Large intestine (tissue), 3 donors: ENCODE measurements around the gene SIDT1. TPM values are rescaled to one million over a fixed set of nuclear protein-coding genes. Genes with fewer than 3 reads are reported as not detected.
A peak's percentile ranks its signal among the peaks of the same experiment; 100 is the strongest.

Experiments used
- DNase-seq, 2 donors: peaks; one replicate each; pipeline versions ENCODE4 v3.0.0 to v3.0.0-alpha.2; 2013
- H3K27ac ChIP-seq: one replicate; pipeline ENCODE4 v1.5.1; 2013; ENCODE audit warnings: low read length
- H3K27me3 ChIP-seq: 2 replicates; pipeline ENCODE4 v1.6.1; 2013; ENCODE audit warnings: low read length; ENCODE audit not compliant: control insufficient read depth, insufficient read depth
- H3K36me3 ChIP-seq: 2 replicates; pipeline ENCODE4 v1.6.1; 2013; ENCODE audit warnings: low read length; ENCODE audit not compliant: control insufficient read depth, insufficient read depth
- H3K4me1 ChIP-seq: one replicate; pipeline ENCODE4 v1.6.1; 2013; ENCODE audit warnings: low read length; ENCODE audit not compliant: control insufficient read depth, insufficient read depth
- H3K4me3 ChIP-seq: one replicate; pipeline ENCODE4 v1.5.1; 2013; ENCODE audit warnings: low read length
- H3K9me3 ChIP-seq: one replicate; pipeline ENCODE4 v1.6.1; 2013; ENCODE audit warnings: mild to moderate bottlenecking, low read depth, low read length, moderate library complexity; ENCODE audit not compliant: control insufficient read depth
- WGBS: methylation state at CpG from one replicate; pipeline ENCODE4 v1.1.5; 2013; ENCODE audit warnings: low lambda C conversion rate; ENCODE audit not compliant: insufficient coverage; 5-methylcytosine and 5-hydroxymethylcytosine counted together
- polyA plus RNA-seq: library from polyadenylated mRNA; unstranded; fragments of 120-200 nt; gene quantifications from one replicate; pipeline ENCODE4 v1.2.1, GENCODE V29; 2013

Gene SIDT1
- polyA plus RNA-seq, 1 donor = 4.5 TPM

GRCh38 chr3:113654851-113655250, 122.5 kb downstream of the SIDT1 start:
- H3K27ac ChIP-seq = peak overlapping the region; percentile 32
- WGBS = no CpG with 5 or more reads among the region's 3 CpGs

DNA sequence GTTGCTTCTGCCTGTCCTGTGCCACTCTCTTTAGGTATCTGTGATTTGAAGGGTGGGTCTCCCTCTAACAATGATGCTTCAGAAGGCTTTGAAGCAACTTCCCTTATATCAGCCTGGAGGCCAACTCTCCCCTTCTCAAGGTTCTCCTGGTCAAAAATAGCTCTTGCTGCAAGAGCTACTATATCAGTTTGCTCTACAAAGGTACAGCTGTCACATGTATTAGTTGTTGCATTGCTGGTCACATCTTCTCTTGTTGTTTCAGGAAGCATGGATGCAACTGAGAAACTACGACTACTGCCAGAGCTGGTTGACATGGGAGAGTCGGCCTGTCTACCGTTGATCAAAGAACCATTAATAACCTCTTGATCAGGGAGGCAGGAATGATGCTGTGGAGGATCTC, 125.8 kb downstream of the SIDT1 start:
- Histone ChIP-seq H3K27ac (no peak overlapping the region), H3K36me3 (peaks cover 51% of the 10 kb centered on the region), H3K9me3 (no peaks in the 10 kb centered on the region), H3K4me3 (no peak overlapping the region), H3K4me1 (peaks cover 13% of the 10 kb centered on the region), H3K27me3 (no peaks in the 10 kb centered on the region)
- WGBS = 100% methylated on average over 2 of the region's 3 CpGs
- no peak for DNase-seq

More at GRCh38 chr3:113654851-113655250, 122.5 kb downstream of the SIDT1 start:
- H3K4me3 ChIP-seq = no peak overlapping the region
- H3K4me1 ChIP-seq = no peaks in the 10 kb centered on the region
- H3K9me3 ChIP-seq = no peaks in the 10 kb centered on the region
- no peaks in the 10 kb centered on the region for H3K27me3 ChIP-seq
- DNase-seq = peak; percentile 31 to 47
- H3K36me3 ChIP-seq = peaks cover 36% of the 10 kb centered on the region

- H3K27ac ChIP-seq = no peak overlapping the region
- H3K27me3 ChIP-seq = no peaks in the 10 kb centered on the region
- H3K4me1 ChIP-seq = peaks cover 20% of the 10 kb centered on the region
- DNase-seq = no peak
- peaks cover 51% of the 10 kb centered on the region for H3K36me3 ChIP-seq
- H3K9me3 ChIP-seq = no peaks in the 10 kb centered on the region
- no CpG with 5 or more reads among the region's 1 CpG for WGBS
- no peak overlapping the region for H3K4me3 ChIP-seq
Observed at GRCh38 chr3:113659101-113659541, 126.8 kb downstream of the SIDT1 start.

GRCh38 chr3:113659996-113660395, 127.6 kb downstream of the SIDT1 start:
- no peaks in the 10 kb centered on the region for H3K27me3 ChIP-seq
- H3K36me3 ChIP-seq = peaks cover 54% of the 10 kb centered on the region
- H3K4me1 ChIP-seq = peaks cover 29% of the 10 kb centered on the region
- no peak overlapping the region for H3K27ac ChIP-seq
- no peak overlapping the region for H3K4me3 ChIP-seq
- WGBS = no CpG with 5 or more reads among the region's 1 CpG
- DNase-seq = no peak
- H3K9me3 ChIP-seq = no peaks in the 10 kb centered on the region

- Histone ChIP-seq H3K9me3 (no peaks in the 10 kb centered on the region), H3K27ac (no peak overlapping the region), H3K4me1 (peaks cover 31% of the 10 kb centered on the region), H3K27me3 (no peaks in the 10 kb centered on the region), H3K36me3 (peaks cover 54% of the 10 kb centered on the region), H3K4me3 (no peak overlapping the region)
- WGBS = no CpG with 5 or more reads among the region's 2 CpGs
- no peak for DNase-seq
Observed at GRCh38 chr3:113660458-113660857, 128.1 kb downstream of the SIDT1 start.

DNA sequence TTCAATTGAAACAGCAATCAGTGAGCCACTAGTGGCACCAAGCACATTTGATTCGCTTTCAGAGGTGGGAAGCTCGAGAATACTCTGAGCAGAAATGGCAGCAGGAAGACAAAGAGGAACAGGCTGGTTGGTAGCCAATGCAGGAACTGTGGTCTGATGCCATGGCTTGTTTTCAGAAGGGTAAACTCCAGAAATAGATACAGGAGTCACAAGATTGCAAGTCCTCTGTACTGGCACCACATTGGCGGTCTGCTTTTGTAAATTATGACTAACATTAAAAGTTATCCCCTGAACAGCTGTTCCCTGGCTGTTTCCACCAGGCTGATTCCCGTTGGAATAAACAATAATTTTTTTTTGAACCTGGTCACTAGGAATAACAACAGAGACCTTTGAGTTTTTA, 128.5 kb downstream of the SIDT1 start:
- WGBS = 80% methylated on average over 1 of the region's 4 CpGs
- H3K27ac ChIP-seq = no peak overlapping the region
- no peak for DNase-seq

GRCh38 chr3:113662824-113663223, 130.5 kb downstream of the SIDT1 start:
- DNase-seq = no peak
- no peak overlapping the region for H3K4me3 ChIP-seq
- no peaks in the 10 kb centered on the region for H3K9me3 ChIP-seq
- peaks cover 39% of the 10 kb centered on the region for H3K36me3 ChIP-seq
- H3K27ac ChIP-seq = peak overlapping the region; percentile 33
- no peaks in the 10 kb centered on the region for H3K27me3 ChIP-seq
- peaks cover 31% of the 10 kb centered on the region for H3K4me1 ChIP-seq
- WGBS = no CpG with 5 or more reads among the region's 1 CpG

More for the DNA sequence above, 128.5 kb downstream of the SIDT1 start:
- H3K36me3 ChIP-seq = peaks cover 51% of the 10 kb centered on the region
- no peaks in the 10 kb centered on the region for H3K27me3 ChIP-seq
- H3K9me3 ChIP-seq = no peaks in the 10 kb centered on the region
- H3K4me1 ChIP-seq = peaks cover 31% of the 10 kb centered on the region
- H3K4me3 ChIP-seq = no peak overlapping the region

DNA sequence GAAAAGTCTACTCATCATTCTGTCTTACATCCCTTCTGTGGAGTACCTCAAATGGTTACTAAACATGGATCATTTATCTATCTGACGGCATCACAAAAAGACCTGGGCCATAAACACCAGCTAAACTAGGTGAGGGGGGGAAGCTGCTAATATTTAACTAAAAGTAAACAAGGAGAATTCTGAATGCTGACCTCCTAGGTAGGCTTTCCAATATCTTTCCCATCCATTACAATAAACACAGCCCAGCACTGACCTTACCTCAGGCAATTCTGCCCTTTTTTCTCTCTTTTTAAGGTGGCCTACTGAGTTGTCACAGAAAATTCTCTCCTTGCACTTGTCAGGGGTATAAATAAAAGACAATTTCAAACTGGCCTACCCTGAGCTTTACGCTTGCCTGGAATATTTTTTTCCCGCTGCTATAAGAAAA, 131.0 kb downstream of the SIDT1 start:
- Histone ChIP-seq H3K36me3 (peaks cover 34% of the 10 kb centered on the region), H3K4me3 (no peak overlapping the region), H3K27me3 (no peaks in the 10 kb centered on the region), H3K9me3 (no peaks in the 10 kb centered on the region), H3K4me1 (peaks cover 31% of the 10 kb centered on the region), H3K27ac (peak overlapping the region; percentile 33)
- WGBS = 40% methylated on average over 1 of the region's 3 CpGs
- DNase-seq = peak; percentile 28 to 75

- DNase-seq = peak; percentile 13 to 59
- peak overlapping the region; percentile 33 for H3K27ac ChIP-seq
- H3K36me3 ChIP-seq = peaks cover 30% of the 10 kb centered on the region
- no peak overlapping the region for H3K4me3 ChIP-seq
- no peaks in the 10 kb centered on the region for H3K27me3 ChIP-seq
- peaks cover 31% of the 10 kb centered on the region for H3K4me1 ChIP-seq
- WGBS = 33% methylated on average over 1 of the region's 1 CpG
- H3K9me3 ChIP-seq = no peaks in the 10 kb centered on the region
Observed at GRCh38 chr3:113663761-113664160, 131.4 kb downstream of the SIDT1 start.

DNA sequence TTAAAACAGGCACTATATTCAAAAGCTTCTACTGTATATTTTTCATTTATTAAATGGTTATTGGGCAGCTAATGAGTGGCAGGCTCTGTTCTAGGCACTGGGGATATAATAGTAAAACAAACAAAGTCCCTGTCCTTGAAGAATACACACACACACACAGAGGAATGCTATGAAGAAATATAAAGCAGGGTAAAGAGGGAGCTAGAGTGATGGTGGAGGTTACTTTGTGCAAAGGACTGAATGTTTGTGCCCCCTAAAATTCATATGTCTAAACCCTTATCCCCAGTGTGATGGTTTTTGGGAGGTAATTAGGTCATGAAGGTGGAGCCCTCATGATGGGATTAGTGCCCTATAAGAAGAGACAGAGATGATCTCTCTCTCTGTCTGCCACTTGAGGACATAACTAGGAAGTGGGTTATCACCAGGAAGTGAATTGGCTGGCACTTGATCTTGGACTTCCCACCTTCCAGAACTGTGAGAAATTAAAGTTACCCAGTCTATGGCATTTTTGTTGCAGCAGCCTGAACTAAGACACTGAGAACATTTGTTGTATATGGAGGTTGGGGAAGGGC, 132.3 kb downstream of the SIDT1 start:
- DNase-seq = no peak
- peak overlapping the region; percentile 33 for H3K27ac ChIP-seq
- H3K9me3 ChIP-seq = no peaks in the 10 kb centered on the region
- no peak overlapping the region for H3K4me3 ChIP-seq
- peaks cover 21% of the 10 kb centered on the region for H3K36me3 ChIP-seq
- no peaks in the 10 kb centered on the region for H3K27me3 ChIP-seq
- peaks cover 31% of the 10 kb centered on the region for H3K4me1 ChIP-seq

GRCh38 chr3:113668015-113668414, 135.7 kb downstream of the SIDT1 start:
- no CpG with 5 or more reads among the region's 4 CpGs for WGBS
- no peak for DNase-seq
- Histone ChIP-seq H3K9me3 (no peaks in the 10 kb centered on the region), H3K4me1 (peaks cover 20% of the 10 kb centered on the region), H3K4me3 (no peak overlapping the region), H3K27ac (no peak overlapping the region), H3K27me3 (no peaks in the 10 kb centered on the region), H3K36me3 (peaks cover 16% of the 10 kb centered on the region)
